GM20000 (cell line): ENCODE measurements around the gene KCNK3.

Experiments
- DNase-seq: peaks from one replicate; pipeline ENCODE4 v3.0.0; 2012; ENCODE audit warnings: low spot score
- CTCF ChIP-seq: IDR thresholded peaks from 2 replicates; pipeline ENCODE4 v1.5.1; 2012; ENCODE audit warnings: mild to moderate bottlenecking, control low read depth; ENCODE audit errors: extremely low read depth, missing control alignments

KCNK3 gene

GRCh38 chr2:26722328-26722727 lies 29.8 kb downstream of the KCNK3 start:
- no peak for TF ChIP-seq CTCF

GRCh38 chr2:26722911-26723310 lies 30.4 kb downstream of the KCNK3 start:
- no peak for TF ChIP-seq CTCF
- DNase-seq = no peak

More at GRCh38 chr2:26722328-26722727, 29.8 kb downstream of the KCNK3 start:
- DNase-seq = no peak

GRCh38 chr2:26723475-26723874 lies 31.0 kb downstream of the KCNK3 start:
- DNase-seq = no peak
- TF ChIP-seq CTCF = no peak

GRCh38 chr2:26723991-26724750 lies 31.6 kb downstream of the KCNK3 start:
- no peak for TF ChIP-seq CTCF
- DNase-seq = no peak

GRCh38 chr2:26724784-26725520 lies 32.4 kb downstream of the KCNK3 start:
- TF ChIP-seq CTCF = no peak

GRCh38 chr2:26725521-26725820 lies 32.9 kb downstream of the KCNK3 start:
- TF ChIP-seq CTCF = no peak
- no peak for DNase-seq

More at GRCh38 chr2:26724784-26725520, 32.4 kb downstream of the KCNK3 start:
- DNase-seq = no peak

- no peak for TF ChIP-seq CTCF
- DNase-seq = no peak
Observed at GRCh38 chr2:26726228-26726627, 33.7 kb downstream of the KCNK3 start.
